Measurements from ENCODE around the gene TFR2.

DNA sequence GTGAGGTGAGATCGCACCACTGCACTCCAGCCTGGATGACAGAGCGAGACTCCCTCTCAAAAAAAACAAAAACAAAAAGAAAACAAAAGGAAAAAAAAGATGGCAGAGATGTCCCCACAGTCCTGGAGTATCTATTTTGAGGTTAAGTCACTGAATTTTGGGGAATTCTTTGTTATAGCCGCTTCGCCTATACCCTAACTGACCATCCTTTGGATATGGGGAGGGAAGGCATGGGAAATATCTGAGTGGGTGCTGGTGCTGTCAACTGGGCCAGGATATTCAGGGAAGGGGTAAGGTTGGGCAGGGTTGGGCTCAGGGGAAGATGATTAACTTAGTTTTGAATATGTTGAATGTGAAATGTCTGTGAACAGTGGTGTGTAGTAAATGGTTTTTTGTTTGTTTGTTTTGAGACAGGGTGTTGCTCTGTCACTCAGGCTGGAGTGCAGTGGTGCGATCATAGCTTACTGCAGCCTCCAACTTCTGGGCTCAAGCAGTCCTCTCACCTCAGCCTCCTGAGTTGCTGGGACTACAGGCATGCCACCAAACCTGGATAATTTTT is 23.9 kb upstream of the TFR2 start:
- TF ChIP-seq, protein P1, sequence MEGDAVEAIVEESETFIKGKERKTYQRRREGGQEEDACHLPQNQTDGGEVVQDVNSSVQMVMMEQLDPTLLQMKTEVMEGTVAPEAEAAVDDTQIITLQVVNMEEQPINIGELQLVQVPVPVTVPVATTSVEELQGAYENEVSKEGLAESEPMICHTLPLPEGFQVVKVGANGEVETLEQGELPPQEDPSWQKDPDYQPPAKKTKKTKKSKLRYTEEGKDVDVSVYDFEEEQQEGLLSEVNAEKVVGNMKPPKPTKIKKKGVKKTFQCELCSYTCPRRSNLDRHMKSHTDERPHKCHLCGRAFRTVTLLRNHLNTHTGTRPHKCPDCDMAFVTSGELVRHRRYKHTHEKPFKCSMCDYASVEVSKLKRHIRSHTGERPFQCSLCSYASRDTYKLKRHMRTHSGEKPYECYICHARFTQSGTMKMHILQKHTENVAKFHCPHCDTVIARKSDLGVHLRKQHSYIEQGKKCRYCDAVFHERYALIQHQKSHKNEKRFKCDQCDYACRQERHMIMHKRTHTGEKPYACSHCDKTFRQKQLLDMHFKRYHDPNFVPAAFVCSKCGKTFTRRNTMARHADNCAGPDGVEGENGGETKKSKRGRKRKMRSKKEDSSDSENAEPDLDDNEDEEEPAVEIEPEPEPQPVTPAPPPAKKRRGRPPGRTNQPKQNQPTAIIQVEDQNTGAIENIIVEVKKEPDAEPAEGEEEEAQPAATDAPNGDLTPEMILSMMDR (IDR thresholded peaks at IDR 0.05; ENCODE audit: low read length) = no peak
- no peak for TF ChIP-seq EZH2 (IDR thresholded peaks at IDR 0.05; ENCODE audit: borderline replicate concordance, low read length)

All from OCI-LY1 (cell line).